ENCODE measurements around the gene BBC3. TPM values are rescaled to one million over a fixed set of nuclear protein-coding genes. Genes with fewer than 3 reads are reported as not detected.
A peak's percentile ranks its signal among the peaks of the same experiment; 100 is the strongest.
"Not testable (repeated sequence)": the region's sequence is repeated elsewhere in the genome, so short reads cannot be mapped to it uniquely, and the experiment has no call there.

Gene BBC3
- total RNA-seq, 3 donors from 2014 or later: 4.5 to 7.5 (median 6.4) TPM

DNA sequence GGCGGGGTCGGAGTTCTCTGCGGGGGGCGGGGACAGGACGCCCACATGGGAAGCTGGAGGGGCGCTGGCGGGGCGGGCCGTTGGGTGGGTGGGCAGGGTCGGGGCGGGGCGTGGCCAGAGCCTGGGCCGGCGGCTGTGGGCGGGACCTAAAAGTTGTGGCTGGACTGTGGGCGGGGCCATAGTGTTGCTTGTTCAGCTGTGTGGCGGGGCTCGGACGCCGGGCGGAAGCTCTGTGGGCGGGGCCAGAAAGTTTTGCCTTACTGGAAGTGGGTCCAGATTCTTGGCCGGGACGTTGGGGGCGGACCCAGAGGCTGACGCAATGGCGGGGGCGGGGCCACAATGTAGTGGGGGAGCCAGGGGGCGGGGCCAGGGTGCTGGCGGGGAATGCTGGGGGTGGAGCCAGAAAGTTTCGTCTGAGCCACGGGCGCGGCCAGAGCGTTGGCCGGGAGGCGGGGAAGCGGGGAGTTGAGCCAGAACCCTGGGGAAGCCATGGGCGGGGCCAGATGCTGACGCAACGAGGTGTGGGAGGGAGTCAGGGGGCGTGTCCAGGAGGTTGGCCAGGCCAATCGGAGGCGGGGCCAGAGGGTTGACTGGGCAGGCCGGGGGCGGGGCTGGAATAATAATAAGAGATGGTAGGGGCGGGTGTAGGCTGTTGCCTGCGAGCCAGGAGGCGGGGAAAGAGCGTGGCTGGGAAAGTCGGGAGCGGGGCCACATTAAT lies 25.9 kb upstream of the BBC3 start:
- intact Hi-C loops (cut with DNase I; ENCODE audit: low total_unique reads): no loop called here
- H3K9me3 ChIP-seq: no peaks in the 10 kb centered on the region
- H3K4me3 ChIP-seq: peak overlapping the region; percentile 60 to 67 (median 64)
- DNase-seq (ENCODE audit: low spot score in 2 of 2): peak; percentile 100
- peak overlapping the region; percentile 94 to 97 for H3K27ac ChIP-seq
- H3K36me3 ChIP-seq: no peaks in the 10 kb centered on the region
- peak in 1 of 3 donors; percentile 41 for TF ChIP-seq POLR2AphosphoS5 (IDR thresholded peaks at IDR 0.05)
- no peak for TF ChIP-seq POLR2A (IDR thresholded peaks at IDR 0.05)
- TF ChIP-seq, protein P1, sequence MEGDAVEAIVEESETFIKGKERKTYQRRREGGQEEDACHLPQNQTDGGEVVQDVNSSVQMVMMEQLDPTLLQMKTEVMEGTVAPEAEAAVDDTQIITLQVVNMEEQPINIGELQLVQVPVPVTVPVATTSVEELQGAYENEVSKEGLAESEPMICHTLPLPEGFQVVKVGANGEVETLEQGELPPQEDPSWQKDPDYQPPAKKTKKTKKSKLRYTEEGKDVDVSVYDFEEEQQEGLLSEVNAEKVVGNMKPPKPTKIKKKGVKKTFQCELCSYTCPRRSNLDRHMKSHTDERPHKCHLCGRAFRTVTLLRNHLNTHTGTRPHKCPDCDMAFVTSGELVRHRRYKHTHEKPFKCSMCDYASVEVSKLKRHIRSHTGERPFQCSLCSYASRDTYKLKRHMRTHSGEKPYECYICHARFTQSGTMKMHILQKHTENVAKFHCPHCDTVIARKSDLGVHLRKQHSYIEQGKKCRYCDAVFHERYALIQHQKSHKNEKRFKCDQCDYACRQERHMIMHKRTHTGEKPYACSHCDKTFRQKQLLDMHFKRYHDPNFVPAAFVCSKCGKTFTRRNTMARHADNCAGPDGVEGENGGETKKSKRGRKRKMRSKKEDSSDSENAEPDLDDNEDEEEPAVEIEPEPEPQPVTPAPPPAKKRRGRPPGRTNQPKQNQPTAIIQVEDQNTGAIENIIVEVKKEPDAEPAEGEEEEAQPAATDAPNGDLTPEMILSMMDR (IDR thresholded peaks at IDR 0.05): no peak
- peaks cover 4 to 13% of the 10 kb centered on the region in 2 donors for H3K4me1 ChIP-seq
- H3K27me3 ChIP-seq: no peaks in the 10 kb centered on the region

DNA sequence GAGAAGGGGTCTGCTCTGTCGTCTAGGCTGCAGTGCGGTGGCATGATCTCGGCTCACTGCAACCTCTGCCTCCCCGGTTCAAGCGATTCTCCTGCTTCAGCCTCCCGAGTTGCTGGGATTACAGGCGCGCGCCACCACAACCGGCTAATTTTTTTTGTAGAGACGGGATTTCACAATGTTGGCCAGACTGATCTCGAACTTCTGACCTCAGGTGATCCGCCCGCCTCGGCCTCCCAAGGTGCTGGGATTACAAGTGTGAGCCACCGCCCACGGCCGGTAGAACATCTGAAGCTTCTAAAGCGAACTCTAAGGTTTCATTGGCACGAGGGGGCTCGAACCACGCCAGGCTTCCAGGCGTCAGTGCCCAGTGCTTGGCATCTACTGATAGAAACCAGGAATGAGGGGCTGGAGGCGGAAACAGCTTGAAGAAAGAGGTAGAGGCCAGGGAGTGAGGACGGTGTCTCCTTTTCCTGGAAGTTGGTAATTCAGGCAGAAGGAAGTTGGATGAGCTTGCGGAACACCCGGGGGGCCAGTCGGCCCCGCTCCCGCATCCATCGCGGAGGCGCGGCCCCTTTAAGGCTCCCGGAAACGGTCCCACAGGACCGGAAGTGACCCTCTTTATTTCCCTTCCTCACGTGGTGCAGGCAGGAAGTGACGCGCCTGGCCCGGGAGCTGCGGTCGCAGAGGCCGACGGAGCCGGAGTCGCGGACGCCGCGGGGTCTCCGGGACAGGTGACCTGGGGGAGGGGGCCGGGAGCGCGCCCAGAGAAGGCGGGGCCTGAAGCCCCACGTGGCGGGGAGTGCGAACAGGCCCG lies 25.1 kb upstream of the BBC3 start, which contains the start of gene CCDC9:
Gene CCDC9 (plus strand): TSS at position 647 of the 814 bp plus-strand sequence. CDS start 1,876 bp downstream, outside the sequence.
- H3K27ac ChIP-seq: peak within 1 kb of the TSS; percentile 94 to 97
- H3K4me3 ChIP-seq: peak within 1 kb of the TSS; percentile 60 to 67 (median 64)
- H3K36me3 ChIP-seq: no peaks in the 10 kb centered on the region
- intact Hi-C loops (cut with DNase I; ENCODE audit: low total_unique reads): no loop called here
- H3K4me1 ChIP-seq: peaks cover 4 to 13% of the 10 kb centered on the region in 2 donors
- DNase-seq (ENCODE audit: low spot score in 2 of 2): peak; percentile 98
- TF ChIP-seq, protein P1 (IDR thresholded peaks at IDR 0.05): peak in 1 of 3 donors; percentile 23
- TF ChIP-seq POLR2AphosphoS5 (IDR thresholded peaks at IDR 0.05) (peak; percentile 97 to 98 (median 98)), POLR2A (IDR thresholded peaks at IDR 0.05) (peak; percentile 94)
- H3K27me3 ChIP-seq: no peaks in the 10 kb centered on the region
- no peaks in the 10 kb centered on the region for H3K9me3 ChIP-seq

DNA sequence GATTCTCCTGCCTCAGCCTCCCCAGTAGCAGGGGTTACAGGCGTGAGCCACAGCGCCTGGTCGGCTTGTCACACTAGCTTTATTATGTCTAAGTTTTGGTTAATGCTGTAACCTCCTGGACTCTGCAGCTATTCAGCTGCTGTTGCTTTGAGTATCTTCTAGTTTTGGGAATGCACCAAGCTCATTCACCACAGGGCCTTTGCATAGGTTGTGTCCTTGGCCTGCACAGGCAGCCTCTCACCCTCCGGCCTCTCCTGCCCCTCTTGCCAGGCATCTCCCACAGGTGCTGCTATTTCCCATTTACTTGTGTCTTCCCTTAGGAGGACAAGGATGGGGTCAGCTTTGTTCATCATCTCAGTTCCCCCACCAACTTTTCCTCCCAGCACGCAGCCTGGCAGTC lies 23.0 kb upstream of the BBC3 start:
- intact Hi-C loops (cut with DNase I; ENCODE audit: low total_unique reads): no loop called here
- TF ChIP-seq POLR2AphosphoS5 (IDR thresholded peaks at IDR 0.05): no peak
- TF ChIP-seq, protein P1 (IDR thresholded peaks at IDR 0.05): no peak
- no peak for TF ChIP-seq POLR2A (IDR thresholded peaks at IDR 0.05)
- H3K27ac ChIP-seq: no peak overlapping the region
- no peak for DNase-seq (ENCODE audit: low spot score in 2 of 2)
- H3K4me3 ChIP-seq: no peak overlapping the region
- no peaks in the 10 kb centered on the region for H3K9me3 ChIP-seq
- no peaks in the 10 kb centered on the region for H3K36me3 ChIP-seq
- no peaks in the 10 kb centered on the region for H3K27me3 ChIP-seq
- H3K4me1 ChIP-seq: peaks cover 4 to 13% of the 10 kb centered on the region in 2 donors

DNA sequence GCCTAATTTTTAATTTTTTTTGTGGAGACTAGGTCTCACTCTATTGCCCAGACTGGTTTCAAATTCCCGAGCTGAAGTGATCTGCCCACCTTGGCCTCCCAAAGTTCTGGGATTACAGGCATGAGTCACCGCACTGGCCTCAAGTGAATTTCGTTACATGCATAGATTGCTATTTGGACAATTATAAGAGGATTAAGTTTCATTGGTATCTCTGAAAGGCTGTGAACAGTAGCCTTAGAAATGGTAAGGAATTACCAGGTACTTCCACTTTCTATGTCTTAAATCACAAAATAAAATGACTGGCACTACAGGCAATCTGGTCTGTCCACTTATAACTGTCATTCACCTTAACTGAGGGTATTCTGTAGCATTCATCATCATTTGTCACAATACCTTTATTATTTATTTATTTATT lies 22.5 kb upstream of the BBC3 start:
- Histone ChIP-seq H3K36me3 (no peaks in the 10 kb centered on the region), H3K27ac (no peak overlapping the region), H3K9me3 (no peaks in the 10 kb centered on the region), H3K4me3 (no peak overlapping the region), H3K27me3 (no peaks in the 10 kb centered on the region), H3K4me1 (peaks cover 4 to 9% of the 10 kb centered on the region in 2 donors)
- TF ChIP-seq, protein P1 (IDR thresholded peaks at IDR 0.05): no peak
- TF ChIP-seq POLR2AphosphoS5 (IDR thresholded peaks at IDR 0.05): no peak
- TF ChIP-seq POLR2A (IDR thresholded peaks at IDR 0.05): no peak
- no peak for DNase-seq (ENCODE audit: low spot score in 2 of 2)
- intact Hi-C loops (cut with DNase I; ENCODE audit: low total_unique reads): no loop called here

DNA sequence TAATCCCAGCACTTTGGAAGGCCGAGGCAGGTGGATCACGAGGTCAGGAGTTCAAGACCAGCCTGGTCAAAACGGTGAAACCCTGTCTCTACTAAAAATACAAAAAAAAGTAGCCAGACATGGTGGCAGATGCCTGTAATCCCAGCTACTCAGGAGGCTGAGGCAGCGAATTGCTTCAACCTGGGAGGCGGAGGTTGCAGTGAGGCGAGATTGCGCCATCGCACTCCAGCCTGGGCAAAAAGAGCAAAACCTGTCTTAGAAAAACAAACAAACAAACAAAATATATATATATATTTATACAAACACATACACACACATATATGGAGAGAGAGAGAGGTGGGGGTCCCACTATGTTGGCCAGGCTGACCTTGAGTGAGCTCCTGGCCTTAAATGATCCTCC lies 22.0 kb upstream of the BBC3 start:
- H3K27ac ChIP-seq; H3K27me3 ChIP-seq; intact Hi-C loops (cut with DNase I; ENCODE audit: low total_unique reads); H3K9me3 ChIP-seq; H3K4me1 ChIP-seq; H3K4me3 ChIP-seq; DNase-seq (ENCODE audit: low spot score in 2 of 2); H3K36me3 ChIP-seq: not testable (repeated sequence)
